Parietal lobe (tissue), 1 donor: Measurements from ENCODE around the gene OR2T8. TPM values are rescaled to one million over a fixed set of nuclear protein-coding genes. Genes with fewer than 3 reads are reported as not detected.

ENCODE experiments used
- total RNA-seq: library from RNA; depleted of rRNA; stranded (reverse); fragments of >200 nt; gene quantifications from one replicate; pipeline ENCODE4 v1.2.3, GENCODE V29; 2014

Gene OR2T8, protein sequence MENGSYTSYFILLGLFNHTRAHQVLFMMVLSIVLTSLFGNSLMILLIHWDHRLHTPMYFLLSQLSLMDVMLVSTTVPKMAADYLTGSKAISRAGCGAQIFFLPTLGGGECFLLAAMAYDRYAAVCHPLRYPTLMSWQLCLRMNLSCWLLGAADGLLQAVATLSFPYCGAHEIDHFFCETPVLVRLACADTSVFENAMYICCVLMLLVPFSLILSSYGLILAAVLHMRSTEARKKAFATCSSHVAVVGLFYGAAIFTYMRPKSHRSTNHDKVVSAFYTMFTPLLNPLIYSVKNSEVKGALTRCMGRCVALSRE
- total RNA-seq = 0.94 TPM

GRCh38 chr1:247919952-247920351 is at the start of gene OR2T8:
Gene OR2T8 (plus strand): TSS chr1:247920252. CDS start chr1:247921018, 766 bp downstream.

DNA sequence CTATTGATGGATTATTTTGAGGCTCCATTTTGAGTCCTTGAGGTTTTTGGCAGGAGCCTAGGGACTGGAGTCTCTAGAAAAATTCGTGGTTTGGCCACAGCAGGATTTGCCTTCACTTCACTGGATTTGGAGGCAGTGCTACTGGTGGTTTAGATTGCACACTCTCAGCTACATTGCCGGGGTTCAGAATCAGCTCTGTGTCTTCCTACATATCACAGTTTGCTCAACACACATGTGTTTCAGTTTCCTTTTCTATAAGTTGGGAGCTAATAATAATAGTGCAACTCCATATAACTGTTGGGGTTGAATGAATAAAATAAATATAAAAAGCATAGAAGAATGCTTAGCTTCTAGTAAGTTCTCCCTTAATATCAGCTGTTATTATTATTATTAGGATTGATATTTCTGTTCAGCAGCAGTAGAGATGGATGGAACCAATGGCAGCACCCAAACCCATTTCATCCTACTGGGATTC is 24.9 kb upstream of the OR2T8 start, which contains the start of gene OR2W3:
TSS of gene OR2W3 (plus strand) at position 425 of the 475 bp plus-strand sequence. CDS start at position 425, 0 bp downstream.

DNA sequence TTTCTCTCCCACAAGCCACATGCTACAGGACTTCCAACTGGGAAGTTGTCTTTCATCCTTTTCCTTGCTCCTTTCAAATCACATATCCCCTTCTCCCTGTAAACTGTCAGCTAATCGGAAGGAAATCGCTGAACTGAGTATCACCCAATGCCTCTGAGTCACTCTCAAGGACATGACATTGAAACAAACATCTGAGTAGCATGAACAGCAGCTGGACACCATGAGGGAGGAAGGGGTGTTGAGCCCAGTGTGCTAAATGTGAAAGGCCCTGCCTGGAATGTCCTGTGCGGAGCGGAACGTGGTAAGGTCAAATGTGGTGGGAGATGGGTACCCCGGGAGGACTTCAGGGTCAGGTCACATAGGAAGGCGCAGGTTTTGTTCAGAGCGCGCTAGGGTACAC is 4.8 kb downstream of the OR2T8 start, which contains the start of gene OR2AJ1:
TSS of gene OR2AJ1 (plus strand) at position 22 of the 400 bp plus-strand sequence. CDS start 8,880 bp downstream, outside the sequence.

GRCh38 chr1:247948558-247948957 is 28.5 kb downstream of the OR2T8 start, which contains the start of gene OR2L8:
Gene OR2L8 (plus strand): TSS chr1:247948858. CDS start chr1:247948858, 0 bp downstream.

DNA sequence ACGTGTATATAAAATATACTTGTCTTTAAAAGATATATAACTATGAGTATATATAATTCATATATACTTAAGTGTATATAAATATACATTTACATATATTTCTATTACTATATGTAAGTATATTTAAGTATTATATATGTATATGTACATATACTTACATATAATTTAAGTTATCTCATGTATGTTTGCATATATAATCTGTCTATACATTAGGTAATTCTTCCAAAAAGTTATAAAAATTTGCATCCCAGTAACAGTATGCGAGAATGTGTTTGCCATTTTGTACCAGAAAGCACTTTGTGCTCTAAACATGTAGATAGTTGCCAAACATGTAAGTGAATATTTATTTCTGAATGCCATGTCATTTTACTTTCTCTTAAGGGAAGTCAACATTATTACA is 44.9 kb downstream of the OR2T8 start, which contains the start of gene OR2AK2:
TSS of gene OR2AK2 (plus strand) at position 301 of the 400 bp plus-strand sequence. CDS start 144 bp downstream, outside the sequence.

Other genes with a start within 250 kb of the OR2T8 start
- not detected for gene OR13G1, start 240.5 kb upstream of the OR2T8 start, total RNA-seq
- gene OR6F1, start 203.6 kb upstream of the OR2T8 start, total RNA-seq = not detected
- gene OR14K1, start 181.6 kb upstream of the OR2T8 start, total RNA-seq = 0.94 TPM
- gene OR14A2, start 172.1 kb upstream of the OR2T8 start, total RNA-seq = not detected
- not detected for gene OR1C1, start 159.7 kb upstream of the OR2T8 start, total RNA-seq
- not detected for gene OR14A16, start 96.1 kb upstream of the OR2T8 start, total RNA-seq
- not detected for gene OR11L1, start 78.4 kb upstream of the OR2T8 start, total RNA-seq
- gene TRIM58, start 63.1 kb upstream of the OR2T8 start, total RNA-seq = 5.3 TPM
- 6.3 TPM for gene OR2W3, start 24.7 kb upstream of the OR2T8 start, total RNA-seq
- gene OR2AJ1, start 4.6 kb downstream of the OR2T8 start, total RNA-seq = not detected
- 5.0 TPM for gene OR2L8, start 28.6 kb downstream of the OR2T8 start, total RNA-seq
- gene OR2AK2, start 45.0 kb downstream of the OR2T8 start, total RNA-seq = 6.6 TPM
- 3.1 TPM for gene OR2L5, start 93.4 kb downstream of the OR2T8 start, total RNA-seq
- gene OR2L2, start 109.8 kb downstream of the OR2T8 start, total RNA-seq = 1.6 TPM
- 2.8 TPM for gene OR2L3, start 126.6 kb downstream of the OR2T8 start, total RNA-seq
- 1.9 TPM for gene OR2L13, start 174.9 kb downstream of the OR2T8 start, total RNA-seq
- gene OR2M5, start 224.9 kb downstream of the OR2T8 start, total RNA-seq = not detected